PFSK-1 (cell line): ENCODE measurements around the gene DCT.

Source experiments
- FOXP2 ChIP-seq: optimal IDR thresholded peaks from 2 replicates; pipeline ENCODE3; 2011; ENCODE audit warnings: borderline replicate concordance, control low read depth, inconsistent platforms; ENCODE audit not compliant: insufficient read depth; ENCODE audit errors: extremely low read length, extremely low read depth
- POLR2AphosphoS5 ChIP-seq: IDR thresholded peaks from 2 replicates; pipeline ENCODE4 v1.6.1; 2012; ENCODE audit warnings: low read depth, mild to moderate bottlenecking, control low read depth, low read length, moderate library complexity
- REST ChIP-seq, 2 experiments: IDR thresholded peaks; 2 replicates each; pipeline versions ENCODE4 v1.6.1 to v1.8.0; 2011 to 2012; ENCODE audit warnings: low read depth in 2 of 2, low read length in 2 of 2, control low read depth in 1 of 2, inconsistent platforms in 1 of 2, mild to moderate bottlenecking in 1 of 2, moderate library complexity in 1 of 2; ENCODE audit not compliant: insufficient read depth in 1 of 2
- SIN3A ChIP-seq: IDR thresholded peaks from 2 replicates; pipeline ENCODE4 v1.6.1; 2012; ENCODE audit warnings: mild to moderate bottlenecking, low read length, moderate library complexity, borderline replicate concordance; ENCODE audit not compliant: insufficient read depth
- TAF1 ChIP-seq: IDR thresholded peaks from 2 replicates; pipeline ENCODE4 v1.6.1; 2012; ENCODE audit warnings: low read length, control low read depth, borderline replicate concordance; ENCODE audit not compliant: insufficient read depth

Gene DCT

GRCh38 chr13:94389604-94390351 is 89.7 kb downstream of the DCT start:
- TF ChIP-seq REST (IDR thresholded peaks at IDR 0.05; ENCODE audit: insufficient read depth in 1 of 2, low read depth in 2 of 2, low read length in 2 of 2) (no peak), FOXP2 (no peak), POLR2AphosphoS5 (no peak), TAF1 (no peak), SIN3A (no peak)

- TF ChIP-seq FOXP2 (no peak), SIN3A (no peak), POLR2AphosphoS5 (no peak), REST (IDR thresholded peaks at IDR 0.05; ENCODE audit: insufficient read depth in 1 of 2, low read depth in 2 of 2, low read length in 2 of 2) (no peak), TAF1 (no peak)
These were observed 92.4 kb downstream of the DCT start for GRCh38 chr13:94387047-94387446.
